Astrocyte (in vitro differentiated cells and primary cell): ENCODE measurements around the gene NIPBL.

Experiments used
- EZH2 ChIP-seq: IDR thresholded peaks from 2 replicates; pipeline ENCODE4 v1.6.1; 2012; ENCODE audit warnings: mild to moderate bottlenecking, low read length, inconsistent platforms; ENCODE audit not compliant: insufficient read depth
- TF ChIP-seq, protein P1 (sequence below): IDR thresholded peaks from 2 replicates; pipeline ENCODE4 v1.5.1; 2011; ENCODE audit warnings: low read depth, mild to moderate bottlenecking, inconsistent platforms, low read length, moderate library complexity; ENCODE audit not compliant: insufficient read depth

- TF ChIP-seq, protein P1, sequence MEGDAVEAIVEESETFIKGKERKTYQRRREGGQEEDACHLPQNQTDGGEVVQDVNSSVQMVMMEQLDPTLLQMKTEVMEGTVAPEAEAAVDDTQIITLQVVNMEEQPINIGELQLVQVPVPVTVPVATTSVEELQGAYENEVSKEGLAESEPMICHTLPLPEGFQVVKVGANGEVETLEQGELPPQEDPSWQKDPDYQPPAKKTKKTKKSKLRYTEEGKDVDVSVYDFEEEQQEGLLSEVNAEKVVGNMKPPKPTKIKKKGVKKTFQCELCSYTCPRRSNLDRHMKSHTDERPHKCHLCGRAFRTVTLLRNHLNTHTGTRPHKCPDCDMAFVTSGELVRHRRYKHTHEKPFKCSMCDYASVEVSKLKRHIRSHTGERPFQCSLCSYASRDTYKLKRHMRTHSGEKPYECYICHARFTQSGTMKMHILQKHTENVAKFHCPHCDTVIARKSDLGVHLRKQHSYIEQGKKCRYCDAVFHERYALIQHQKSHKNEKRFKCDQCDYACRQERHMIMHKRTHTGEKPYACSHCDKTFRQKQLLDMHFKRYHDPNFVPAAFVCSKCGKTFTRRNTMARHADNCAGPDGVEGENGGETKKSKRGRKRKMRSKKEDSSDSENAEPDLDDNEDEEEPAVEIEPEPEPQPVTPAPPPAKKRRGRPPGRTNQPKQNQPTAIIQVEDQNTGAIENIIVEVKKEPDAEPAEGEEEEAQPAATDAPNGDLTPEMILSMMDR = no peak
- TF ChIP-seq EZH2 = no peak
Observed at GRCh38 chr5:36998578-36998977, 122.0 kb downstream of the NIPBL start.
